Measurements from ENCODE around the gene FBN1. TPM values are rescaled to one million over a fixed set of nuclear protein-coding genes. Genes with fewer than 3 reads are reported as not detected.

FBN1 gene
- total RNA-seq, 1 donor: 984 TPM

- H3K4me3 ChIP-seq (ENCODE audit: low read depth, low read length): no peak overlapping the region
- TF ChIP-seq CTCF (IDR thresholded peaks at IDR 0.05; ENCODE audit: insufficient read depth, low read length): peak; percentile 79
- DNase-seq (ENCODE audit: low read depth): peak; percentile 80
These were observed 138.0 kb downstream of the FBN1 start for GRCh38 chr15:48507416-48508065.

- no peak for DNase-seq (ENCODE audit: low read depth)
These were observed 140.4 kb downstream of the FBN1 start for GRCh38 chr15:48505067-48505466.

GRCh38 chr15:48501208-48501607 is 144.3 kb downstream of the FBN1 start:
- TF ChIP-seq CTCF (IDR thresholded peaks at IDR 0.05; ENCODE audit: insufficient read depth, low read length): no peak
- no peak overlapping the region for H3K4me3 ChIP-seq (ENCODE audit: low read depth, low read length)
- no peak for DNase-seq (ENCODE audit: low read depth)

More at GRCh38 chr15:48505067-48505466, 140.4 kb downstream of the FBN1 start:
- H3K4me3 ChIP-seq (ENCODE audit: low read depth, low read length): no peak overlapping the region
- no peak for TF ChIP-seq CTCF (IDR thresholded peaks at IDR 0.05; ENCODE audit: insufficient read depth, low read length)

- no peak for TF ChIP-seq CTCF (IDR thresholded peaks at IDR 0.05; ENCODE audit: insufficient read depth, low read length)
- no peak overlapping the region for H3K4me3 ChIP-seq (ENCODE audit: low read depth, low read length)
- no peak for DNase-seq (ENCODE audit: low read depth)
These were observed 144.9 kb downstream of the FBN1 start for GRCh38 chr15:48500595-48500994.

- DNase-seq (ENCODE audit: low read depth): no peak
- H3K4me3 ChIP-seq (ENCODE audit: low read depth, low read length): no peak overlapping the region
- no peak for TF ChIP-seq CTCF (IDR thresholded peaks at IDR 0.05; ENCODE audit: insufficient read depth, low read length)
These were observed 145.5 kb downstream of the FBN1 start for GRCh38 chr15:48499978-48500377.

GRCh38 chr15:48498828-48499227 is 146.7 kb downstream of the FBN1 start:
- no peak for DNase-seq (ENCODE audit: low read depth)
- no peak overlapping the region for H3K4me3 ChIP-seq (ENCODE audit: low read depth, low read length)
- TF ChIP-seq CTCF (IDR thresholded peaks at IDR 0.05; ENCODE audit: insufficient read depth, low read length): no peak

GRCh38 chr15:48494631-48495030 is 150.9 kb downstream of the FBN1 start:
- no peak for TF ChIP-seq CTCF (IDR thresholded peaks at IDR 0.05; ENCODE audit: insufficient read depth, low read length)
- H3K4me3 ChIP-seq (ENCODE audit: low read depth, low read length): no peak overlapping the region
- peak; percentile 48 for DNase-seq (ENCODE audit: low read depth)

Measured in fibroblast of the aortic adventitia (primary cell).